ENCODE measurements around the gene GNB1L.

The GNB1L gene

GRCh38 chr22:19859861-19860510, 5.3 kb upstream of the GNB1L start:
- DNase-seq, result no peak

- no peak for DNase-seq
These were observed 2.7 kb upstream of the GNB1L start for GRCh38 chr22:19857382-19857781.

- DNase-seq, result peak; percentile 37
These were observed 1.1 kb upstream of the GNB1L start for GRCh38 chr22:19855504-19856409.

GRCh38 chr22:19853879-19854777, 546 bp downstream of the GNB1L start:
- DNase-seq, result no peak

- no peak for DNase-seq
These were observed 1.4 kb downstream of the GNB1L start for GRCh38 chr22:19853058-19853878.

- DNase-seq, result no peak
These were observed 2.4 kb downstream of the GNB1L start for GRCh38 chr22:19852177-19852781.

GRCh38 chr22:19851291-19852176, 3.1 kb downstream of the GNB1L start:
- no peak for DNase-seq

- DNase-seq, result no peak
These were observed 3.9 kb downstream of the GNB1L start for GRCh38 chr22:19850763-19851109.

GRCh38 chr22:19849835-19850762, 4.6 kb downstream of the GNB1L start:
- no peak for DNase-seq

GRCh38 chr22:19848298-19849224, 6.1 kb downstream of the GNB1L start:
- no peak for DNase-seq

GRCh38 chr22:19847345-19847632, 7.4 kb downstream of the GNB1L start:
- no peak for DNase-seq

- DNase-seq, result no peak
These were observed 7.9 kb downstream of the GNB1L start for GRCh38 chr22:19846620-19847344.

GRCh38 chr22:19845054-19845722, 9.5 kb downstream of the GNB1L start:
- DNase-seq, result no peak

GRCh38 chr22:19844377-19845053, 10.2 kb downstream of the GNB1L start:
- no peak for DNase-seq

- DNase-seq, result no peak
These were observed 10.8 kb downstream of the GNB1L start for GRCh38 chr22:19843857-19844376.

- no peak for DNase-seq
These were observed 11.4 kb downstream of the GNB1L start for GRCh38 chr22:19843107-19843856.
